SK-N-SH (cell line): ENCODE results near the gene ETS1. TPM values are rescaled to one million over a fixed set of nuclear protein-coding genes. Genes with fewer than 3 reads are reported as not detected.

ENCODE experiments used
- CTCF ChIA-PET: fragments of 300-600, 350-600 bp; formaldehyde crosslinking; extraction: SDS; loops from one replicate; lab custom pipeline; 2021; lab: Yijun Ruan, JAX
- POLR2A ChIA-PET: fragments of 350-600 bp; sonication (Branson Sonifier 250); formaldehyde crosslinking; extraction: SDS; loops from one replicate; lab custom pipeline; 2020; ENCODE audit warnings: antibody characterized with exemption, inconsistent platforms; lab: Yijun Ruan, JAX
- DNase-seq: peaks from one replicate; pipeline ENCODE4 v3.0.0; 2012
- H2AFZ ChIP-seq: fragments of 200-600 bp; sonication (generic); 2 replicates; pipeline ENCODE4 v1.8.1; 2016; ENCODE audit warnings: antibody characterized with exemption, mild to moderate bottlenecking, low read depth
- H3F3A ChIP-seq: fragments of 200-600 bp; sonication (generic); replicated peaks from 2 replicates; pipeline ENCODE3; 2016; ENCODE audit warnings: antibody characterized with exemption, mild to moderate bottlenecking; ENCODE audit not compliant: insufficient read depth
- H3K27ac ChIP-seq, 2 experiments: fragments of 200-500 bp in 1 of 2; fragments of 200-600 bp in 1 of 2; sonication (Bioruptor generic) in 1 of 2; sonication (generic), shearing (Covaris generic) in 1 of 2; 2 replicates each; pipeline versions ENCODE4 v1.5.1 to v1.6.1; 2014 to 2016; ENCODE audit warnings: low read depth in 2 of 2, inconsistent platforms in 1 of 2, low read length in 1 of 2, mild to moderate bottlenecking in 1 of 2, mixed read lengths in 1 of 2
- H3K27me3 ChIP-seq: fragments of 200-600 bp; sonication (generic), shearing (Covaris generic); 2 replicates; pipeline ENCODE4 v1.6.1; 2016; ENCODE audit warnings: mixed run types; ENCODE audit not compliant: insufficient read depth
- H3K36me3 ChIP-seq, 2 experiments: fragments of 200-500 bp in 1 of 2; fragments of 200-600 bp in 1 of 2; sonication (Bioruptor generic) in 1 of 2; sonication (generic) in 1 of 2; replicated peaks in 1 of 2; 2 replicates each; pipeline versions ENCODE3 to v1.5.1; 2014 to 2016; ENCODE audit warnings: low read length in 1 of 2, mild to moderate bottlenecking in 1 of 2; ENCODE audit not compliant: insufficient read depth in 2 of 2, control insufficient read depth in 1 of 2
- H3K4me1 ChIP-seq, 2 experiments: fragments of 200-500 bp in 1 of 2; fragments of 200-600 bp in 1 of 2; sonication (Bioruptor generic) in 1 of 2; sonication (generic), shearing (Covaris generic) in 1 of 2; 2 replicates each; pipeline versions ENCODE4 v1.5.1 to v1.6.1; 2014 to 2016; ENCODE audit warnings: low read depth in 1 of 2, low read length in 1 of 2, mixed run types in 1 of 2; ENCODE audit not compliant: insufficient read depth in 2 of 2, control insufficient read depth in 1 of 2
- H3K4me2 ChIP-seq: fragments of 200-600 bp; sonication (generic), shearing (Covaris generic); 2 replicates; pipeline ENCODE4 v1.6.1; 2017; ENCODE audit warnings: mixed run types
- H3K4me3 ChIP-seq, 2 experiments: fragments of 200-500 bp in 1 of 2; fragments of 200-600 bp in 1 of 2; sonication (Bioruptor generic) in 1 of 2; sonication (generic), shearing (Covaris generic) in 1 of 2; 2 replicates each; pipeline versions ENCODE4 v1.5.1 to v1.8.1; 2014 to 2016; ENCODE audit warnings: low read depth in 2 of 2, inconsistent platforms in 1 of 2, low read length in 1 of 2, mild to moderate bottlenecking in 1 of 2, mixed read lengths in 1 of 2, moderate library complexity in 1 of 2
- H3K79me2 ChIP-seq: fragments of 200-600 bp; sonication (generic); 2 replicates; pipeline ENCODE4 v1.8.1; 2017; ENCODE audit warnings: mild to moderate bottlenecking; ENCODE audit not compliant: insufficient read depth
- H3K9ac ChIP-seq: fragments of 200-600 bp; sonication (generic); 2 replicates; pipeline ENCODE4 v1.6.1; 2017; ENCODE audit warnings: mixed run types
- H3K9me2 ChIP-seq: fragments of 200-600 bp; sonication (generic); 2 replicates; pipeline ENCODE4 v1.6.1; 2017; ENCODE audit warnings: mixed run types
- H3K9me3 ChIP-seq: fragments of 200-600 bp; sonication (generic); 2 replicates; pipeline ENCODE4 v1.6.1; 2017; ENCODE audit warnings: mixed run types, mild to moderate bottlenecking, moderate library complexity
- H4K20me1 ChIP-seq: fragments of 200-600 bp; sonication (generic); 2 replicates; pipeline ENCODE4 v1.6.1; 2017; ENCODE audit warnings: mild to moderate bottlenecking, mixed run types; ENCODE audit not compliant: insufficient read depth
- CHD2 ChIP-seq: fragments of 150-350 bp; IDR thresholded peaks from 2 replicates; pipeline ENCODE4 v1.6.1; 2018; ENCODE audit warnings: low read length; ENCODE audit not compliant: partially characterized antibody
- CTCF ChIP-seq: fragments of 200-600 bp; sonication (generic); IDR thresholded peaks from 2 replicates; pipeline ENCODE4 v1.6.1; 2017; ENCODE audit warnings: antibody characterized with exemption, mild to moderate bottlenecking, moderate library complexity
- EP300 ChIP-seq, 2 experiments: IDR thresholded peaks; 2 replicates each; pipeline versions ENCODE4 v1.4.0 to v1.6.1; 2012; ENCODE audit warnings: borderline replicate concordance in 1 of 2, low read depth in 1 of 2, low read length in 1 of 2
- FOXM1 ChIP-seq: IDR thresholded peaks from 2 replicates; pipeline ENCODE4 v1.4.0; 2012; ENCODE audit warnings: low read depth, mild to moderate bottlenecking
- MEF2A ChIP-seq: IDR thresholded peaks from 2 replicates; pipeline ENCODE4 v1.4.0; 2012; ENCODE audit warnings: low read depth, borderline replicate concordance
- NRF1 ChIP-seq: IDR thresholded peaks from 2 replicates; pipeline ENCODE4 v1.6.1; 2012; ENCODE audit warnings: low read depth, mild to moderate bottlenecking, low read length
- PBX3 ChIP-seq: IDR thresholded peaks from 2 replicates; pipeline ENCODE4; 2012
- RFX5 ChIP-seq: IDR thresholded peaks from 2 replicates; pipeline ENCODE4 v1.6.1; 2012; ENCODE audit warnings: mild to moderate bottlenecking, improper control_type of control experiment, low read length
- RXRA ChIP-seq: IDR thresholded peaks from 2 replicates; pipeline ENCODE4 v1.4.0; 2012; ENCODE audit warnings: low read depth, mild to moderate bottlenecking, borderline replicate concordance
- TEAD4 ChIP-seq: IDR thresholded peaks from 2 replicates; pipeline ENCODE4 v1.4.0; 2012; ENCODE audit warnings: mild to moderate bottlenecking, borderline replicate concordance; ENCODE audit not compliant: insufficient read depth
- USF1 ChIP-seq: IDR thresholded peaks from 2 replicates; pipeline ENCODE4 v1.4.0; 2012; ENCODE audit warnings: low read depth, borderline replicate concordance
- YY1 ChIP-seq: IDR thresholded peaks from 2 replicates; pipeline ENCODE4 v1.4.0; 2012; ENCODE audit warnings: low read depth, mild to moderate bottlenecking
- WGBS: methylation state at CpG from one replicate; pipeline ENCODE4 v1.1.6; 2017; ENCODE audit warnings: low lambda C conversion rate; 5-methylcytosine and 5-hydroxymethylcytosine counted together
- polyA plus RNA-seq, 3 experiments: library from polyadenylated mRNA; depleted of rRNA; stranded (reverse); fragments of >200 nt; gene quantifications; 2 replicates each; pipeline ENCODE4 v1.2.3, GENCODE V29; 2012

Gene ETS1
- polyA plus RNA-seq, 1 of the 3 experiments (the other 2 are of a cell fraction), result 14.5 TPM

GRCh38 chr11:128567130-128567529 is 20.2 kb downstream of the ETS1 start:
- Histone ChIP-seq H3K4me1 (no peaks in the 10 kb centered on the region), H3K9me3 (no peaks in the 10 kb centered on the region), H4K20me1 (no peaks in the 10 kb centered on the region), H3K4me2 (no peak overlapping the region), H3K79me2 (no peaks in the 10 kb centered on the region), H2AFZ (no peak overlapping the region), H3F3A (no peaks in the 10 kb centered on the region), H3K9me2 (no peaks in the 10 kb centered on the region), H3K4me3 (no peak overlapping the region), H3K27ac (no peak overlapping the region), H3K36me3 (no peaks in the 10 kb centered on the region), H3K9ac (no peak overlapping the region), H3K27me3 (no peaks in the 10 kb centered on the region)
- ChIA-PET POLR2A (no interaction called here), CTCF (interaction anchor here (0.6 kb wide), 1 partner anchor 723 kb away, joined by 3 read pairs; no protein-coding TSS in a partner anchor)
- no peak for DNase-seq
- TF ChIP-seq RFX5 (no peak), CTCF (no peak), RXRA (no peak), TEAD4 (no peak), EP300 (IDR thresholded peaks at IDR 0.05; ENCODE audit: borderline replicate concordance in 1 of 2, low read depth in 1 of 2, low read length in 1 of 2) (no peak), MEF2A (no peak), PBX3 (no peak), YY1 (no peak), NRF1 (no peak), CHD2 (no peak)
- WGBS, result 66% methylated on average over 3 of the region's 3 CpGs

DNA sequence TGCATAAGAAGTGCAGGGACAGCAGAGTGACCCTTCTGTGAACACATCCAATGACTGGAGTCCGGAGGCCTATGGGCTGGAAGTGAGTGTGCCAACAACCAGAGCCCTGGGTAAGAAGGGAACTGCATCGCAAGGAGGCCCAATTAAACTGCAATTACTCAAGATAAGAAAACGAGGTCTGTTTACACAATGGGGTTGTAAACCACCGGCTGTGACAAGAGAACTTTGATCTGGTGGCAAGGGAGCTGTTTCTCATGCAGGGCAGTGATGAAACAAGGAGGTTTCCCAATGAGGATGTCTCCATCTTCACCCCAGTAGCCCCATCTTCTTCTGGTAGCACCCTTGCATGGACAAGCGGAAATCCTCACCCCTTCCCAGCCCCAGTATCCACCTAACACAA is 21.5 kb downstream of the ETS1 start:
- H3K9me2 ChIP-seq, result no peaks in the 10 kb centered on the region
- H3K79me2 ChIP-seq, result no peaks in the 10 kb centered on the region
- no peak overlapping the region for H3K9ac ChIP-seq
- TF ChIP-seq FOXM1 (no peak), USF1 (no peak)
- H3K4me3 ChIP-seq, result no peak overlapping the region
- no peaks in the 10 kb centered on the region for H4K20me1 ChIP-seq
- H3K27ac ChIP-seq, result no peak overlapping the region
- H3K36me3 ChIP-seq, result no peaks in the 10 kb centered on the region
- no peaks in the 10 kb centered on the region for H3F3A ChIP-seq
- H3K27me3 ChIP-seq, result no peaks in the 10 kb centered on the region
- no peaks in the 10 kb centered on the region for H3K4me1 ChIP-seq
- H3K9me3 ChIP-seq, result no peaks in the 10 kb centered on the region
- no peak overlapping the region for H3K4me2 ChIP-seq
- ChIA-PET CTCF (interaction anchor here (1.0 kb wide), 1 partner anchor 66 kb away, joined by 3 read pairs; no protein-coding TSS in a partner anchor), POLR2A (no interaction called here)
- no peak for DNase-seq
- H2AFZ ChIP-seq, result no peak overlapping the region
- 63% methylated on average over 5 of the region's 5 CpGs for WGBS
